Gastrocnemius medialis (tissue), 4 donors: ENCODE measurements around the gene AMN. TPM values are rescaled to one million over a fixed set of nuclear protein-coding genes. Genes with fewer than 3 reads are reported as not detected.

Experiments
- ATAC-seq, 2 donors: fragments of 150-250 bp; one replicate each; pipeline ENCODE4 v1.9.1; 2016
- DNase-seq, 2 donors: peaks; one replicate each; pipeline ENCODE4 v3.0.0-alpha.2; 2019
- H3K27ac ChIP-seq, 4 donors: fragments of 200-600 bp; sonication (generic); 1 replicate in 1 of 4; 2 replicates in 3 of 4; pipeline ENCODE4 v1.5.1; 2016 to 2018; ENCODE audit warnings: mild to moderate bottlenecking in 2 of 4, moderate library complexity in 1 of 4
- H3K27me3 ChIP-seq, 3 donors: fragments of 200-600 bp; sonication (generic) in 2 of 3; 1 replicate in 1 of 3; 2 replicates in 2 of 3; pipeline versions ENCODE4 v1.5.1 to v1.6.0; 2016 to 2019; ENCODE audit warnings: mild to moderate bottlenecking in 1 of 3, moderate library complexity in 1 of 3
- H3K36me3 ChIP-seq, 2 donors: fragments of 200-600 bp; sonication (generic) in 1 of 2; one replicate each; pipeline ENCODE4 v1.5.1; 2017 to 2018
- H3K4me1 ChIP-seq, 2 donors: fragments of 200-600 bp; sonication (generic) in 1 of 2; one replicate each; pipeline ENCODE4 v1.5.1; 2016 to 2017; ENCODE audit warnings: mild to moderate bottlenecking in 2 of 2
- H3K4me3 ChIP-seq, 4 donors: fragments of 200-600 bp; sonication (generic) in 3 of 4; 1 replicate in 1 of 4; 2 replicates in 3 of 4; pipeline ENCODE4 v1.5.1; 2016 to 2019; ENCODE audit warnings: mild to moderate bottlenecking in 2 of 4
- H3K9me3 ChIP-seq, 3 donors: fragments of 200-600 bp; sonication (generic) in 2 of 3; 1 replicate in 1 of 3; 2 replicates in 2 of 3; pipeline ENCODE4 v1.5.1; 2016 to 2019
- POLR2A ChIP-seq, 2 donors: fragments of 450-650 bp; IDR thresholded peaks; one replicate each; pipeline ENCODE4 v1.6.1; 2017; ENCODE audit warnings: antibody characterized with exemption in 2 of 2, mild to moderate bottlenecking in 2 of 2, moderate library complexity in 2 of 2
- in situ Hi-C, 4 donors: fragments of 200-750 bp; cut with MboI; loops; one replicate each; pipeline versions ENCODE4 v1.15.0 to v1.8.0; 2017; ENCODE audit warnings: low sequenced_read_pairs in 4 of 4
- intact Hi-C: fragments of 100-400 bp; cut with DNase I; formaldehyde crosslinking; loops from one replicate; pipeline ENCODE4 v1.15.1; 2023; ENCODE audit warnings: low total_unique reads
- total RNA-seq, 4 donors: library from RNA; depleted of rRNA; stranded (reverse); fragments of >200 nt; gene quantifications; one replicate each; pipeline versions ENCODE4 v1.1.0 to v1.2.3, GENCODE V29; 2016
- TF ChIP-seq, protein P1 (sequence below), 5 experiments: fragments of 450-650 bp in 3 of 5; fragments of 200-600 bp in 2 of 5; sonication (generic) in 2 of 5; IDR thresholded peaks in 4 of 5; conservative IDR thresholded peaks in 1 of 5; 1 replicate in 4 of 5; 2 replicates in 1 of 5; pipeline ENCODE4 v1.5.1; 2016 to 2019; ENCODE audit warnings: antibody characterized with exemption in 5 of 5, mild to moderate bottlenecking in 3 of 5, moderate library complexity in 3 of 5

AMN gene
- total RNA-seq, 4 donors from 2014 or later: 0.42 to 4.3 TPM; not detected in 2

DNA sequence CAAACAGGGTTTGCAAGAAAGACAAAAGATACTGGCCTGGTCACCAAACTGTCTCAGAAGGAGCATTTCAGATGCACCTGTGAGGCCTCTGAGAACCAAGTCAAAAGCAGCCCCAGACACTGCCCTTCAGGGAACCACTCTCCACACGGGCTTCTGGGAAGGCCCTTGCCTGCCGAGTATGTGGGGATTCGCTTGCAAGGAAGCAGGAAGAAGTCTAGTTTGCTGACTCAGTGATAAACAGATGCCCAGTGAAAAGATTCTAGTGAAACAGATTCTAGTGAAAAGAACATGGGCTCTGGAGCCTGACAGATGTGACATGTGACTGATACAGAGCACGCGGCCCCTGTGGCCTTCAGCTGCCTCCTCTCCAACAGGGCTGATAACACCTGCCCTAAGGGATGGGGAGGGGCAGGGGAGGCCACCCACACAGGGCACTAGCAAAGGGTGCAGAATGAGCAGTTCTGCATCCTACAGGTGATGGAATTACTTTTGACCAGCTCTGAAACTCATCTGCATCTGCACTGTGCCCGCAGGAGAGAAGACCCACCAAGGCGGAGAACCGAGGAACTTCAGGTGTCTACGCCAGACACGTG lies 19.1 kb downstream of the AMN start:
- intact Hi-C loops (no loop called here), in situ Hi-C loops (no loop called here)
- TF ChIP-seq POLR2A (IDR thresholded peaks at IDR 0.05): no peak
- TF ChIP-seq, protein P1, sequence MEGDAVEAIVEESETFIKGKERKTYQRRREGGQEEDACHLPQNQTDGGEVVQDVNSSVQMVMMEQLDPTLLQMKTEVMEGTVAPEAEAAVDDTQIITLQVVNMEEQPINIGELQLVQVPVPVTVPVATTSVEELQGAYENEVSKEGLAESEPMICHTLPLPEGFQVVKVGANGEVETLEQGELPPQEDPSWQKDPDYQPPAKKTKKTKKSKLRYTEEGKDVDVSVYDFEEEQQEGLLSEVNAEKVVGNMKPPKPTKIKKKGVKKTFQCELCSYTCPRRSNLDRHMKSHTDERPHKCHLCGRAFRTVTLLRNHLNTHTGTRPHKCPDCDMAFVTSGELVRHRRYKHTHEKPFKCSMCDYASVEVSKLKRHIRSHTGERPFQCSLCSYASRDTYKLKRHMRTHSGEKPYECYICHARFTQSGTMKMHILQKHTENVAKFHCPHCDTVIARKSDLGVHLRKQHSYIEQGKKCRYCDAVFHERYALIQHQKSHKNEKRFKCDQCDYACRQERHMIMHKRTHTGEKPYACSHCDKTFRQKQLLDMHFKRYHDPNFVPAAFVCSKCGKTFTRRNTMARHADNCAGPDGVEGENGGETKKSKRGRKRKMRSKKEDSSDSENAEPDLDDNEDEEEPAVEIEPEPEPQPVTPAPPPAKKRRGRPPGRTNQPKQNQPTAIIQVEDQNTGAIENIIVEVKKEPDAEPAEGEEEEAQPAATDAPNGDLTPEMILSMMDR (IDR thresholded peaks at IDR 0.05 in 4 of 5, conservative IDR thresholded peaks at IDR 0.05 in 1 of 5): no peak
- Histone ChIP-seq H3K9me3 (no peaks in the 10 kb centered on the region), H3K4me3 (no peak overlapping the region), H3K36me3 (peaks cover 5 to 76% of the 10 kb centered on the region in 2 donors), H3K4me1 (no peaks in the 10 kb centered on the region), H3K27ac (no peak overlapping the region), H3K27me3 (no peaks in the 10 kb centered on the region)
- DNase-seq (no peak), ATAC-seq (no peak)

DNA sequence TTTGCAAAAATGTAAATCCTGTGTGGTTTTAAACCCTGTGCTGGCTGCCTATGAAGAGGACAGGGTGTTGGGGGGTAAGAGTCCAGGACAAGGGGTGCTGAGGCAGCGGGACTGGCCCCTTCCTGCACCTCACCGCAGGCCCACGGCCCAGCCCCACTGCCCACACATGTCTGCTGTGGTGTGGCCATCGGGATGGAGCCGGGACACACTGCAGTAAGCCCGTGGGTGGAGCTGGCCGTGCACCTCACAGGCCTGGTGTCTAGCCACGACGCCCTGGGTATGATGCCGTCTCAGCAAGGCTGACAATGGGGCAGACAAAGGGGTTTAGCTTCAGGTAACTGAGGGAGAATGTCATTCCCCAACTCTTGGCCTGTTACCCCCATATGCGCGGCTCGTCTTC lies 19.6 kb downstream of the AMN start:
- no peak overlapping the region for H3K4me3 ChIP-seq
- no peak for DNase-seq
- no peaks in the 10 kb centered on the region for H3K9me3 ChIP-seq
- no peak for ATAC-seq
- no peaks in the 10 kb centered on the region for H3K27me3 ChIP-seq
- intact Hi-C loops: no loop called here
- TF ChIP-seq POLR2A (IDR thresholded peaks at IDR 0.05): no peak
- TF ChIP-seq, protein P1 (IDR thresholded peaks at IDR 0.05 in 4 of 5, conservative IDR thresholded peaks at IDR 0.05 in 1 of 5): no peak
- H3K36me3 ChIP-seq: peaks cover 5 to 79% of the 10 kb centered on the region in 2 donors
- H3K4me1 ChIP-seq: no peaks in the 10 kb centered on the region
- no peak overlapping the region for H3K27ac ChIP-seq
- in situ Hi-C loops: no loop called here

DNA sequence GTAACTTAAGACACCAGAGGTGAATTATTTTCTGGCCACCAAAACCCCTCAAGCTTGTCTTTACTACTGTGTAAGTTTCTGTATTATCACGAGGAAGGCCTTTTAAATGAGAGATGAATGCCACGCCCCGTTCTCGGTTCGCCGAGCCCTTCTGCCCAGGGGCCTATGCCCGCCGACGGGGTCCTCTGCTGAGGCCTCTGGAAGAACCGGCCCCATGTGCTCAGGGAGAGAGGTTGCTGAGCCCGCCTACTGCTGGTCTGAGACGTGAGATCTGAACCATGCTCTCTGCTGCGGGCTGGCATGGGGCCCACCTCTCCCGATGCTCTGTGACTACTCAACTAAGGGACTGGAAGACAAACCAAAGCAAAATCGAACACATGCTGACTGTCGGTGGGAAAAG lies 21.0 kb downstream of the AMN start:
- intact Hi-C loops (no loop called here), in situ Hi-C loops (no loop called here)
- no peak for TF ChIP-seq POLR2A (IDR thresholded peaks at IDR 0.05)
- TF ChIP-seq, protein P1 (IDR thresholded peaks at IDR 0.05 in 4 of 5, conservative IDR thresholded peaks at IDR 0.05 in 1 of 5): no peak
- ATAC-seq (no peak), DNase-seq (no peak)
- H3K4me3 ChIP-seq: no peak overlapping the region
- H3K27me3 ChIP-seq: no peaks in the 10 kb centered on the region
- no peak overlapping the region for H3K27ac ChIP-seq
- H3K9me3 ChIP-seq: no peaks in the 10 kb centered on the region
- H3K4me1 ChIP-seq: no peaks in the 10 kb centered on the region
- H3K36me3 ChIP-seq: peaks cover 5 to 72% of the 10 kb centered on the region in 2 donors

DNA sequence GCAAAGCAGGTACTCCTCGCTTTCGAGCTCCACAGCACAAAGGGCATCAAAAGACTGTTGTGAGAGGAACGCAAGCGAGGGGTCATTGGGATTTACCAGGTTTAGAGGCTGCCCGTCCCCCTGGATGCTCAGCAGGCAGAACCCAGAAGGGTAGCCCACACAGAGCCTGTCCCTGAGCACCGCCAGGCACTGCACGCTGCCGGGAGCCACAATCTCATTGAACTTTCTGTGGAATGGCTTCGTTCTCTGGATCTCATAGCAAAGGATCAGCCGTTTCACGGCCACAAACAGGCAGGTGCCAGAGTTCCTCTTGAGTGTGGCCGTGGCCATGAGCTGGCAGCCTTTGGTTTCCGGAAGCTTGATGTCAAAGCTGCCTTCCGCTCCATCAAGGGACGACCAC lies 21.5 kb downstream of the AMN start:
- no peak overlapping the region for H3K27ac ChIP-seq
- H3K9me3 ChIP-seq: no peaks in the 10 kb centered on the region
- intact Hi-C loops (no loop called here), in situ Hi-C loops (no loop called here)
- TF ChIP-seq, protein P1 (IDR thresholded peaks at IDR 0.05 in 4 of 5, conservative IDR thresholded peaks at IDR 0.05 in 1 of 5): no peak
- no peak for TF ChIP-seq POLR2A (IDR thresholded peaks at IDR 0.05)
- H3K4me1 ChIP-seq: peaks cover 4% of the 10 kb centered on the region in 2 donors
- no peak overlapping the region for H3K4me3 ChIP-seq
- H3K27me3 ChIP-seq: no peaks in the 10 kb centered on the region
- peaks cover 5 to 72% of the 10 kb centered on the region in 2 donors for H3K36me3 ChIP-seq
- DNase-seq: no peak
- no peak for ATAC-seq
